GM19438 (cell line): Measurements from ENCODE around the gene ARHGAP26.

ENCODE experiments used
- ATAC-seq: cut with Tn5 transposase; IDR thresholded peaks from one replicate; pipeline ENCODE4 v1.9.1; 2021; ENCODE audit warnings: low read depth; ENCODE audit not compliant: unreplicated experiment

The ARHGAP26 gene

GRCh38 chr5:143239882-143240518, 469.8 kb downstream of the ARHGAP26 start:
- ATAC-seq, result no peak

DNA sequence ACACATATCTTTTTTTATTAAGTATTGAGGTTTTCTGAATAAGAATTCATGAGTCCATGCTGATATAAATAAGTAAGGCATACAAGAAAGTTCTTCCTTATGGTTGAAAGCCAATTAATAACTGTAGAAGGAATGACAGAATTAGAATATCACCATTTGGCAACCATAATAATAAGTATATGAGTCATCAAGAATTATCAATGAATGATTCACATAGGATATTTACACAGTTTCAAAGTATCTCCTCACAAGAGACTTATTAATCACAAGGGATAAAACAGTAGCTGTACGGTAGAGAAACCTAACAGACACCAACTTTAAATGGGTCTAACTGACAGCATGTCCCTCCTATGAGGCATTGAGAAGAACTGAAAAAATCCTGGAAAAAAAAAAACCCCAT, 471.7 kb downstream of the ARHGAP26 start:
- no peak for ATAC-seq

DNA sequence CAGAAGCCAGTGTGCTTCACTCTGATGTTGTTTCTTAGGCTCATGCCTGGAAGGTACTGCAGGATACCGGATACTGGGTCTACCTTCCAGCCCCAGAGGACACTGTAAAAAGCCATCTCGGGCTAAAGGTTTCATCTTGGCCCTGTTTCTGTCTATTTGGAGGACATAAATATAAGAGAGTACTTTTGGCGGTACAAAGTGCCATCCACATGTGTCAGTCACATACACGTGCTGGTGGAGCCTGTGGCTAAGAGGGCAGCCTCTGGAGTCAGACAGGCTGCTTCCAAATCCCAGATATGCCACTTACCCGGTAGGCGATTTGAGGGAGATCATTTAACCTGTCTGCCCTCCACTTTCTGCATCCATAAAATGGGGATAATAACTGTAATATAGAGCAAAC, 472.9 kb downstream of the ARHGAP26 start:
- ATAC-seq, result no peak

DNA sequence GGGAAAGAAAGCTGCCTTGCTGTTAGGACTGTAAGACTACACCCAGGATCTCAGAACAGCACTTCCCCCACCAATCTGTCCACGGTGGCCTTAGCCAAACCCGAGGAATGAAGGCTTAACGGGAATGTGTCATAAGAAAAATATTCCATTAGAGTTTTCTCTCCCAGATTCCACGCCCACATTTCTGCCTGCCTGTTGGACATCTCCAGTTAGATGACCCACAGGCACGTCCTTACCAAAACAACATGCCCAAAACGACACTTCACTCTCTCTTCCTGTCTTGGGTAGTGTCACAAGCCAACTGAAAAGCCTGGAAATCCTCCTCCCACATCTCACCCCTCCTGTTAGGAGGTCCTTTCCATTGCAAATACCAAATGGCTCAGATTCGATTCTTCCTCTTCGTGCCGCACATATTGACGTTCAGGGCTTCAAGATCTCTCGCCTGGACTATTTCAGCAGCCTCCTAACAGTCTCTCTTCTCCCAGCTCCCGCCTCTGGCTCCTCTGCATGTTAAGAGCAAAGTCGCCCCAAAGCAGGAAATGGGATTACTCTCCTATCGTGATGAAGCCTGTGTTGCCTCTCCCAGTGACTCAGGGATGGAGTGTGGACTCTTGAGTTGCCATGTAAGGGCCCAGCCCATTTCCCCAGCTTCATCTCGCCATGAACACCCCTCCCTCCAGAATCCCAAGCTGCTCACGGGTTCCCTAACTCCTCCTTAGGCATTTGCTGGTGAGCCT, 474.0 kb downstream of the ARHGAP26 start:
- no peak for ATAC-seq

- no peak for ATAC-seq
These were observed 474.8 kb downstream of the ARHGAP26 start for GRCh38 chr5:143244990-143245389.

GRCh38 chr5:143245929-143246561, 475.9 kb downstream of the ARHGAP26 start:
- ATAC-seq, result no peak

DNA sequence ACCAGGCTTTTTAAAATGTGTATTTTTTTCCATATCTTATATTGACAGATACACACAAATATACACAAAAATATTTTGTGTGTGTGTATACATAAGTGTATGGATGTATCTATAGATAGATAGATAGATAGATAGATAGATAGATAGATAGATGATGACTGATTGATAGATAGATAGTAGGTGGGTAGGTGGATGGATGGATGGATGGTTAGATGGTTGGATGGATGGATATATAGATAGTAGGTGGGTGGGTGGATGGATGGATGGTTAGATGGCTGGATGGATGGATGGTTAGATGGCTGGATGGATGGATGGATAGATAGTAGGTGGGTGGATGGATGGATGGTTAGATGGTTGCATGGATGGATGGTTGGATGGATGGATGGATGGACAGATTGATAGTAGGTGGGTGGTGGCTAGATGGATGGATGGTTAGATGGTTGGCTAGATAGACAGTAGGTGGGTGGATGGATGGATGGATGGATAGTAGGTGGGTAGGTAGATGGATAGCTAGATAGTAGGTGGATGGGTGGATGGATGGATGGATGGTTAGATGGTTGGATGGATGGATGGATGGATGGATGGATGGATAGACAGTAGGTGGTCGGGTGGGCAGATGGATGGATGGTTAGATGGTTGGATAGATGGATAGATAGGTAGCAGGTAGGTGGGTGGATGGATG, 477.1 kb downstream of the ARHGAP26 start:
- ATAC-seq, result no peak

DNA sequence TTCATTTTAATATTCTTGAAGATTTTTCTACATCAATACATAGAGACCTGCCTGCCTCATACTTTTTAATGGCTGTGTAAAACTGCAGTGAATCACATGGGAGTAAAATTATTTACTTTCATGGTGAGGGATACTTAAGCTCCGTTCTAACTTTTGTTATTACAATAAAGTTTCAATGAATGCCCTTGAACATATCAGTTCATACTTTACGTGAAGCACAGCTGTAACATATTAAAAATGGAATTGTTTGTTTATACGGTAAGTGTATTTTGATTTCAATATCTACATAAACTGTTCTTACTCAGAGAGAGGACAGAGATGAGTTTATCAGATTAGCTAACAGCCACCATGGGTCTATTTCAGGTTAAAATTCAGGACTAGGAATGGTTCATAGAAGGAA, 478.2 kb downstream of the ARHGAP26 start:
- ATAC-seq, result no peak

GRCh38 chr5:143248822-143249579, 478.8 kb downstream of the ARHGAP26 start:
- ATAC-seq, result no peak

- no peak for ATAC-seq
These were observed 479.7 kb downstream of the ARHGAP26 start for GRCh38 chr5:143249851-143250250.

DNA sequence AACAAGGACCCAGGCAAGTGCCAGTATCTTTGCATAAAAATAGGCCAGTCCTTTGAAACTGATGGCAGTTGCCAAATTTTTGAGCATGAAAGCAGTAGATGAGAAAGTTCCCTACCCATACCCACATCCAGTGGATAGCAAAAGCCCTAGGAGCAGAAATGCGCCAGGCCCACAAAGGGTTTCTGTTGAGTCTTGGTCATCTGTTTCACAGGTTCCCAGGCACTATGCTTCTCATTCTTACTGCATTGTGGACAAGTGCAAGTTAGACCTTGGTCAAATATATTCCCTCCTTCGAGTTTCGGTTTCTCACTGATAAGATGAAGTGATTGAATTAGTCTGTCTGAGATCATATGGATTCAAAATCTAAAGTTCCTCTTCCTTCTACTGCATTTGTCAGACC, 481.0 kb downstream of the ARHGAP26 start:
- no peak for ATAC-seq

DNA sequence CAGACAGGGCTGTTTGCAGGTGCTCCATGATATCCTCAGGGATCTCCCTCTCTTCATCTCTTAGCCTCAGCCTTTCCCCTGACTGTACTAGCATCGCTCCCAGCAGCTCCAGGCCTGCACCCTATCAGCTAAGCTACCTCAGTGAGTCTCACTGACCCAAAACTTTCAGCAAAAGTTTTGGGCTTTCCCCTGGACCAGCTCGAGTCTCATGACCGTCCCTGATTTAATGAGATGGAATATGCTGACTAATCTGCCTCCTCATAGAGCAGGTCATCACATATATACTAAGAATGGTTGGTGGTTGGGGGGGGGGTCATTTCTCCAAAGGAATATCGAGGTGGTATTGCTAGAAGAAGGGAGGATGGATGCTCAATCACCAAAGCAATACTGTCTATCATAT, 481.8 kb downstream of the ARHGAP26 start:
- ATAC-seq, result no peak

DNA sequence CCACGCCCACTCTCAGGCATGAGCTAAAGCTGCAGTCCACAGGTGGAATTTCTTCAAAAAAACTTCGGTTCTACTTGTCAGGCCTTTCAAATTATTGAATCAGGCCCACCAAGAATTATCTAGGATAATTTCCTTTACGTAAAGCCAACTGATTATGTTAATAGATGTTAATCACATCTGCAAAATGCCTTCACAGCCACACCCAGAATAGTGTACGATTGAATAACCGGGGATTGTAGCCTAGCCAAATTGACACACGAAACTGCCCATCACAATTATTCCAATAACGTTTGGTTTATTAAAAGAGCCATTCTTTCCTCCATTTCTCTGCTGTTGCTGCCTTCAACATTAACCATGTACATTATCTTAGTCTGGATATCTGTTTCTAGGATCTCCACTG, 484.6 kb downstream of the ARHGAP26 start:
- ATAC-seq, result no peak

DNA sequence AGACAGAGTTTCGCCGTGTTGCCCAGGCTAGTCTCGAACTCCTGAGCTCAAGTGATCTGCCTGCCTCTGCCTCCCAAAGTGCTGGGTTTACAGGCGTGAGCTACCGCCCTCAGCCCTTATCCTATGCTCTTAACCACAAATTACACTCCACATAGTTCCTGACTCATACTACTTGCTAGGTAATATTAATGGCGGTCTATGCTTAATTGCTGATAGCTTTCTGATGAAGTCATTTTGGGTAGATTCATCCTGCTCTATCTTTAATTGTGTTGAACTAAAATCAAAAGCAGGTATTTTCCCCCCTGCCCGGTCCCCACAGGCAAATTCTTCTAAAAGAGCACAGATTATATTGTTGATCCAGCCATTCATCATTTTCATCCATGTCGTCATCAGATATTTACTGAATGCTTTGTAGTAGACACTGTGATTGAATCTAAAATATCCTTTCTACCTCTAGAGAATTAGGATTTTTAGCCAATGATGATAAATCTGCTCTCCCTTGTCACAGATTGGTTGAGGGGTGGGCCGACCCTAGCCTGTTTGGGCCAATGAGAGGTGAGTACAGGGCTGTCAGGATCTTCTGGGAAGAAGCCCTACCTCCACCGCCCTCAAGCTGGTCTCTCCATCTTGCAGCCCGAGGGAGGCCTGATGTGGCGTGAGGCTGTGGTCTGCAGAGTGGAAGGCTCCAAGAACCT, 488.5 kb downstream of the ARHGAP26 start:
- no peak for ATAC-seq

DNA sequence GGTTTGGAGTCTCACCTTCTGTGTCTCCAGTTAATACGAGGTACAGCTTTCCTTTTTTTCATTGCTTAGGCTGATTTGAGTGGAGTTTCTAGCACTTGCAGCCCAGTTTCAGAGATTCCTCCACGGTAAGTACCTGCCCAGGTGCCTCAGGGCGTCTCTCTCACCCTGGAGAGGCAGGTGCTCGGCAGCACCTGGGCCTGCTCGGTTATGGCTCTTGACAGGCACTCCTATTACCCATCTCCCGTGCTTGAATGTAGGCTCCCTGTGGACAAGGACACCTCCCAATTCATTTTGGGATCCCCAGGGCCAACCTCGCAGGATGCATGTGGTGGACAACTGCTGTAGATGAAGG, 489.1 kb downstream of the ARHGAP26 start:
- no peak for ATAC-seq

- ATAC-seq, result no peak
These were observed 491.7 kb downstream of the ARHGAP26 start for GRCh38 chr5:143261748-143262392.

DNA sequence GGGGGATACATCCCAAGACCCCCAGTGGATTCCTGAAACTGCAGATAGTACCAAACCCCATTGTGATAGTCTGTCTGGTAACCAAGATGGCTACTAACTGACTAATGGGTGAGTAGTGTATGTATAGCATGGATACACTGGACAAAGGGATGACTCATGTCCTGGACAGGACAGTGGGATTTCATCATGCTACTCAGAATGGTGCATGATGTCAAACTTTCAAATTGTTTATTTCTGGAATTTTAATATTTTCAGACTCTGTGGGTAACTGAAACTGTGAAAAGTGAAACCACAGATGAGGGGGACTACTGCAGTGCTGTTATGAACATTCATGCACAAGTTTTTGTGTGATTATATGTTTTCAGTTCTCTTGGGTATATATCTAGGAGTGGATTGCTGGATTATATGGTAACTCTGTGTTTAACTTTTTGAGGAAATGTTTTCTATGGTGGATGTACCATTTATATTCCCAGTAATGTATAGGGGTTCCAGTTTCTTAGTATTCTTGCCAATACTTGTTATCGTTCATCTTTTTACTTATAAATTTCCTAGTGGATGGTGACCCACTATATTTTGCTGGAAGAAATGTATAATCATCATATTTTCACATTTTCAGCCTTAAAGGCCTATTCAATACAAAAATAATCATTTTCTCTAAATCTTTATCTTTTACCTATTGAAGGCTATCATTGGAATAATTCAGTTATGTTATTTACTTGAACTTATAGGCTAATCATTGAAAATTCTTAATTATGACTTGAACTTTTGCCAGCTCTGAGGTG, 492.4 kb downstream of the ARHGAP26 start:
- peak; percentile 70 for ATAC-seq

DNA sequence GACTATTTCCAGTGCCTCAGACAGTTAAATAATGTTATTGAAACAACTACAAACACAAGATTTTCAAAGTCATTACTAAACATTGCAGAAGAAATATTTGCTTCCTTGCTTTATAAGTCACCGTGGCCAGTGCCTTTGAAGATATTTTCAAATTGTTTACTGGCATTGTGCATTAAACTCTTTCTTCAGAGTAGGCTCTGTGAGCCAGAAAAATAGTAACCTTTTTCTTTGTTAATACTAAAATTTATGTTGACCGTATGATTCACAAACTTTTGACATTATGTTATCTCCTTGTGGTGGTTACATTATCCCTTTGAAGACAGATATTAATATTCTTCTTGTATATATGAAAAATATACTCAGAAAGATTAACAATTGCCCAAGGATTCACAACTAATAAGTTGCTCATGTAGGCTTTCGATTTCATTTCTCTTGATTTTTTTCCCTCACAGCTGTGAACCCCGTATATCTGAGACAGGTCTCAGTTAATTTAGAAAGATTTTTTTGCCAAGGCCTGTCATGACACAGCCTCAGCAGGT, 493.2 kb downstream of the ARHGAP26 start:
- ATAC-seq, result no peak

- no peak for ATAC-seq
These were observed 495.8 kb downstream of the ARHGAP26 start for GRCh38 chr5:143265995-143266394.
